Glutamatergic neuron (in vitro differentiated cells): ENCODE data around the gene C11orf21. TPM values are rescaled to one million over a fixed set of nuclear protein-coding genes. Genes with fewer than 3 reads are reported as not detected.

ENCODE experiments used
- DNase-seq: peaks from one replicate; pipeline ENCODE4 v3.0.0; 2022
- H3K27ac Mint-ChIP-seq: one replicate; pipeline ENCODE4 v1.8.0; 2020; ENCODE audit warnings: mild to moderate bottlenecking, mixed read lengths, inconsistent platforms; ENCODE audit not compliant: unreplicated experiment
- H3K27me3 Mint-ChIP-seq: one replicate; pipeline ENCODE4 v1.8.0; 2020; ENCODE audit warnings: mild to moderate bottlenecking, moderate library complexity, mixed read lengths, inconsistent platforms; ENCODE audit not compliant: unreplicated experiment
- H3K36me3 Mint-ChIP-seq: one replicate; pipeline ENCODE4 v1.8.0; 2020; ENCODE audit warnings: mild to moderate bottlenecking, mixed read lengths, inconsistent platforms; ENCODE audit not compliant: unreplicated experiment
- H3K4me1 Mint-ChIP-seq: one replicate; pipeline ENCODE4 v1.8.0; 2020; ENCODE audit warnings: mild to moderate bottlenecking, low read depth, mixed read lengths, inconsistent platforms; ENCODE audit not compliant: unreplicated experiment
- H3K4me3 Mint-ChIP-seq: one replicate; pipeline ENCODE4 v1.8.0; 2020; ENCODE audit warnings: mild to moderate bottlenecking, mixed read lengths, inconsistent platforms; ENCODE audit not compliant: unreplicated experiment
- H3K9me3 Mint-ChIP-seq: one replicate; pipeline ENCODE4 v1.8.0; 2020; ENCODE audit warnings: mild to moderate bottlenecking, moderate library complexity, mixed read lengths, inconsistent platforms; ENCODE audit not compliant: unreplicated experiment
- total RNA-seq: library from RNA; stranded (reverse); fragmentation: NEBNext Ultra II Directional; extraction: Animal tissue kit (Norgen Biotek cat#: 25700); gene quantifications from one replicate; pipeline ENCODE4 v1.2.1, GENCODE V29; 2021; ENCODE audit not compliant: unreplicated experiment
- TF ChIP-seq, protein P1 (sequence below): fragments of 200-600 bp; sonication (generic); IDR thresholded peaks from one replicate; pipeline ENCODE4 v1.5.0; 2021; ENCODE audit not compliant: partially characterized antibody, unreplicated experiment

Gene C11orf21
- total RNA-seq, 1 donor from 2014 or later: not detected

DNA sequence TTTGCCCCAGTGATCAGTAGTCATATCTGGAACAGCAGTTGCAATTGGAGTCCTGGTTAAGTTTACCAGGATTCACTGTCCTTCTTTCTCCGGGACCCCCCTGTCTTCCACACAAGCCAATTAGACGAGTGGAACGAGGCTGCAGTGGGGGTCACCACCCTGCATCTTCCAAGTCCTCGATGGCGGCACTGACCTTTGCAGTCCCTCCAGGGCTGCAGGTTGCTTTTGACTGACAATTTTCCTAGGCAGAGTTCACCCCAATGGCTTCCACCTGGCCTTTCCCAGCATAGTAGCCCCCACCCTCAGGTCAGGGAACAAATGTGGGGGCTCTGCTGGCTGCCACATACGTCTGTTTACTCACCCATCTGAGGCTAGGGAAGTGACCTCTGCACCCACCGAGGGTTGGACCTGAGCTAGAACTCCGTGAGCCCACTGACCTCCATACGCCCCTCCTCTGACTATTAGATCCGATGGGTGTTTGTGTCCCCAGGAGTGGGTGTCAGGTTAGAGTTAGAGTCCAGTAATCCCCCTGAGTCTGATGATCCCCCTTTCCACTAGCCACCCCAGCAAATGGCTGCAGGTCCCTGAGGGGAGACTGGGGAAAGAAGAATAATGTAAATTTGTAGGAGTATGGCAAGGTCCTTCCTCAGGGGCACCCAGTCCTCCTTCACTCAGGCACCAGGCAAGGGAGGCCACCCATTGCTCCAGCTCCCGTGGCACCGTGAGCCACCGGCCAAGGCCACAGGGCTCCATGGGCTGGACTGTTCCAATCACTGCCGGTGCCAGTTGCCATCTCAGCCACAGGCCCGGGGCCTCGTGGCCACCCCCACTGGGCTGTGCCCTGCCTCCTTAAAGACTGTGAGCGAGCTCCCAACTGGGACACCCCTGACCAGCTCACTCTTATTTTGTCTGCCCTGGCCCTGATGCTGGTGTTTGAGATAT lies 5.5 kb downstream of the C11orf21 start:
- Mint-ChIP-seq H3K27me3 (peaks cover 6% of the 10 kb centered on the region), H3K36me3 (no peaks in the 10 kb centered on the region), H3K4me3 (no peak overlapping the region), H3K4me1 (no peaks in the 10 kb centered on the region), H3K27ac (no peak overlapping the region), H3K9me3 (no peaks in the 10 kb centered on the region)
- TF ChIP-seq, protein P1, sequence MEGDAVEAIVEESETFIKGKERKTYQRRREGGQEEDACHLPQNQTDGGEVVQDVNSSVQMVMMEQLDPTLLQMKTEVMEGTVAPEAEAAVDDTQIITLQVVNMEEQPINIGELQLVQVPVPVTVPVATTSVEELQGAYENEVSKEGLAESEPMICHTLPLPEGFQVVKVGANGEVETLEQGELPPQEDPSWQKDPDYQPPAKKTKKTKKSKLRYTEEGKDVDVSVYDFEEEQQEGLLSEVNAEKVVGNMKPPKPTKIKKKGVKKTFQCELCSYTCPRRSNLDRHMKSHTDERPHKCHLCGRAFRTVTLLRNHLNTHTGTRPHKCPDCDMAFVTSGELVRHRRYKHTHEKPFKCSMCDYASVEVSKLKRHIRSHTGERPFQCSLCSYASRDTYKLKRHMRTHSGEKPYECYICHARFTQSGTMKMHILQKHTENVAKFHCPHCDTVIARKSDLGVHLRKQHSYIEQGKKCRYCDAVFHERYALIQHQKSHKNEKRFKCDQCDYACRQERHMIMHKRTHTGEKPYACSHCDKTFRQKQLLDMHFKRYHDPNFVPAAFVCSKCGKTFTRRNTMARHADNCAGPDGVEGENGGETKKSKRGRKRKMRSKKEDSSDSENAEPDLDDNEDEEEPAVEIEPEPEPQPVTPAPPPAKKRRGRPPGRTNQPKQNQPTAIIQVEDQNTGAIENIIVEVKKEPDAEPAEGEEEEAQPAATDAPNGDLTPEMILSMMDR: no peak
- no peak for DNase-seq

DNA sequence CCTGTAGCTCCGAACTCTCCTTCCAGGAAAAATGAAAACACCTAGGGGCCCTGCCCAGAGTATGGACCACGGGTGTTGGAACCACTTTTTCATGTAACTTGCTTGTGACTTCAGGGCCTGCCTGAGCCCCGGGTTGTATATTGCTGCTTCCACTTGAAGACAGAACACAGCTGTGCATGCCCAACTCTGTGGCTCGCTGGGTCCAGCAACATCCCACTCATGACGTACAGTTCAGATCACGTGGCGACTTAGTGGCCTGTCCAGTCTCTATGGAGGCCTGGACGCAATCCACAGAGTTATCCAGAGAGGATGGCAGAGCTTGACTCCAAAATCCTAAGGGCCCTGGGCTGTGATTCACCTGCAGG lies 6.8 kb downstream of the C11orf21 start:
- Mint-ChIP-seq H3K27me3 (peaks cover 6% of the 10 kb centered on the region), H3K4me3 (no peak overlapping the region), H3K9me3 (no peaks in the 10 kb centered on the region), H3K36me3 (no peaks in the 10 kb centered on the region), H3K4me1 (no peaks in the 10 kb centered on the region), H3K27ac (no peak overlapping the region)
- TF ChIP-seq, protein P1: no peak
- no peak for DNase-seq

DNA sequence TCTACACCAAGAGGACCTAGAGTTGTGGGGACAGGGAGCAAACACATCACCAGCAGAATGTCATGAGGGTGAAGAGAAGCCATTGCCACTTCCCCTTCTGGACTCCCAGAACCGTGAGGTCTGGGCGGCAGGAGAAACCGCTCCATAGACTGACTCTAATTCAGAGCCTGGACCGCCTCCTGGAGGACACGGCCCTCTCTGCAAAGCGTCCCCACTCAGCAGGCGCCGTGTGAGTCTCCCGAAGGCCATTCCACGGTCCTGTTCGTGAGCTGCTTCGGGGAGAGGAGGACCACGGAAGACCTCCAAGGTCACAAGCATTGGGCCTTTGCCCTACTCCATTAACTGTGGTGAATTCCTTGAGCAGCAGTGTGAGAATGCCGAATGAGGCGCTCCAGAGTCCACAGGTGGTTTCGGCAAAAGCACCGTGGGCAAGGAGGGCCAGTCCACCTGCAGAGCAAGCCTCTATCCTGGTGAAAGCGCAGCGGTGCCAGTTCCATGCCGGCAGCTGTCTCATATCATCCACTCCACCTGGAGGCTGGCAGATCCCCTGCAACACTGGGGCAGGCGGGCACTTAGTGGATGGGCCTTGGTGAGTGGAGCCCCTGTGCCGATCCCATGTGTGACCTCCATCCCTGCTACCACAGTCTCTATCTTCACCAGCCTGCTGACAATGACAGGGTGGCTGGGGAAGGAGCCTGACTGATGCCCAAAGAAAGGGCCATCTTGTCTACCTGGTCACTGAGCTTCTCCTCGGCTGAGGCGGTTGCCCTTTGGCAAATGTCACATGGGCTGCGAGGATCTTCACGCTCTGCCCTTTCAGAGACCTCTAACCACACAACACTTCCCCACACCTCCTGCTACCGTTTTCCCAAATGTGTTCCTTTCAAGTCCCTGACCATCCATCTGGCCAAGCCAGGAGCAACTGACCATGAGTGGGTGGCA lies 7.5 kb downstream of the C11orf21 start:
- Mint-ChIP-seq H3K27me3 (peaks cover 6% of the 10 kb centered on the region), H3K9me3 (no peaks in the 10 kb centered on the region)

DNA sequence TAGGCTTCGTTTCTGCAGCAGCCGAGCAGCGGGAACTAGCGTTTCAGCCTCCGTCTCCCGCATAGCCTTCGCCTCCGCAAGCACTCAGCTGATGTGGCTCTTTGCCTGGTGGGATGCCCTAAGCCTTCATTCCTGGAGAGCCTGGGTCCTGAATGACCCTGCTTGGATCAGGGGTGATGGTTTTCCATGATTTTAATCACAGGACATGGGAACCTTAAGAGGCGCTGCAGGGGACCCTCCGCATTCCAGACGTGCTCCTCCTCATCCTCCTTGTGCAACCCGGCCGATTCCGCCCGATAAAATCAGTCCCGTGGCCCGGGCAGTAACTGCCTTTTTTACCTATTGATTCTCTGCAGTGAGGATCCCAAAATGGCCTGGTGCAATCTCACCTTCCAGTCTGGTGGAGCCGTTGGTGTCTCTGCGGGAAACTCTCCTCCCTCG lies 8.2 kb downstream of the C11orf21 start:
- Mint-ChIP-seq H3K27me3 (peaks cover 6% of the 10 kb centered on the region), H3K4me1 (peaks cover 1% of the 10 kb centered on the region), H3K27ac (no peak overlapping the region), H3K4me3 (no peak overlapping the region), H3K9me3 (no peaks in the 10 kb centered on the region), H3K36me3 (no peaks in the 10 kb centered on the region)
- TF ChIP-seq, protein P1: no peak
- DNase-seq: peak; percentile 10

More for the DNA sequence above, 7.5 kb downstream of the C11orf21 start:
- DNase-seq: peak; percentile 14
- TF ChIP-seq, protein P1: no peak
- Mint-ChIP-seq H3K4me1 (no peaks in the 10 kb centered on the region), H3K36me3 (no peaks in the 10 kb centered on the region), H3K4me3 (no peak overlapping the region), H3K27ac (no peak overlapping the region)
